Activated CD8-positive, alpha-beta memory T cell treated with anti-CD3 and anti-CD28 coated beads for 1 hour (primary cell): ENCODE results near the gene CD37.
A peak's percentile ranks its signal among the peaks of the same experiment; 100 is the strongest.

Source experiments
- DNase-seq, 2 donors: peaks; one replicate each; pipeline ENCODE4 v3.0.0-alpha.2; 2020; ENCODE audit warnings: low read depth in 1 of 2; ENCODE audit errors: extremely low read depth in 1 of 2

Gene CD37

GRCh38 chr19:49344505-49345423 is 9.6 kb downstream of the CD37 start:
- no peak for DNase-seq

GRCh38 chr19:49347191-49347590 is 12.0 kb downstream of the CD37 start:
- no peak for DNase-seq

- DNase-seq = no peak
Observed at GRCh38 chr19:49347835-49348234, 12.6 kb downstream of the CD37 start.

GRCh38 chr19:49348305-49349189 is 13.3 kb downstream of the CD37 start:
- no peak for DNase-seq

GRCh38 chr19:49349567-49349966 is 14.4 kb downstream of the CD37 start:
- DNase-seq = no peak

GRCh38 chr19:49355909-49356353 is 20.7 kb downstream of the CD37 start:
- no peak for DNase-seq

- no peak for DNase-seq
Observed at GRCh38 chr19:49356382-49356781, 21.2 kb downstream of the CD37 start.

GRCh38 chr19:49357186-49357585 is 22.0 kb downstream of the CD37 start:
- no peak for DNase-seq

GRCh38 chr19:49359851-49360820 is 24.9 kb downstream of the CD37 start:
- no peak for DNase-seq

- DNase-seq = no peak
Observed at GRCh38 chr19:49361438-49362047, 26.3 kb downstream of the CD37 start.

GRCh38 chr19:49362048-49362928 is 27.1 kb downstream of the CD37 start, which contains the start of gene TEAD2:
Gene TEAD2, minus strand, starts transcription at chr19:49362416. Its CDS starts 2,341 bp downstream, at chr19:49360075.
- no peak for DNase-seq

- DNase-seq = no peak
Observed at GRCh38 chr19:49362929-49363267, 27.7 kb downstream of the CD37 start.

- DNase-seq = peak; percentile 19 to 34
Observed at GRCh38 chr19:49363268-49364082, 28.3 kb downstream of the CD37 start, which contains the start of gene DKKL1. Gene DKKL1, plus strand, starts transcription at chr19:49363877. Its CDS starts 122 bp downstream, at chr19:49363999.

- DNase-seq = no peak
Observed at GRCh38 chr19:49364083-49364737, 29.0 kb downstream of the CD37 start.

GRCh38 chr19:49366110-49366509 is 30.9 kb downstream of the CD37 start:
- no peak for DNase-seq

- no peak for DNase-seq
Observed at GRCh38 chr19:49368711-49369358, 33.6 kb downstream of the CD37 start.

- no peak for DNase-seq
Observed at GRCh38 chr19:49371184-49371583, 36.0 kb downstream of the CD37 start.
